GM18505 (cell line): Measurements from ENCODE around the gene KCNK4.

Source experiments
- ATAC-seq: cut with Tn5 transposase; IDR thresholded peaks from one replicate; pipeline ENCODE4 v1.9.1; 2021; ENCODE audit not compliant: unreplicated experiment
- POLR2A ChIP-seq: IDR thresholded peaks from 4 replicates; pipeline ENCODE4 v1.6.1; 2011; ENCODE audit warnings: borderline replicate concordance; ENCODE audit not compliant: insufficient read depth, insufficient read length; ENCODE audit errors: extremely low read depth

Gene KCNK4

GRCh38 chr11:64285885-64286800, 5.0 kb upstream of the KCNK4 start:
- ATAC-seq = no peak
- TF ChIP-seq POLR2A = no peak

GRCh38 chr11:64286801-64287159, 4.3 kb upstream of the KCNK4 start:
- no peak for ATAC-seq
- TF ChIP-seq POLR2A = no peak

GRCh38 chr11:64287676-64288352, 3.3 kb upstream of the KCNK4 start:
- no peak for TF ChIP-seq POLR2A
- no peak for ATAC-seq

- no peak for ATAC-seq
- TF ChIP-seq POLR2A = no peak
Observed at GRCh38 chr11:64288353-64288750, 2.8 kb upstream of the KCNK4 start.

- no peak for TF ChIP-seq POLR2A
- no peak for ATAC-seq
Observed at GRCh38 chr11:64289002-64289564, 2.0 kb upstream of the KCNK4 start.

GRCh38 chr11:64290352-64291261, 495 bp upstream of the KCNK4 start:
- no peak for TF ChIP-seq POLR2A
- ATAC-seq = no peak

GRCh38 chr11:64291752-64292459, 804 bp downstream of the KCNK4 start:
- no peak for TF ChIP-seq POLR2A
- ATAC-seq = no peak

GRCh38 chr11:64292460-64293254, 1.6 kb downstream of the KCNK4 start:
- no peak for TF ChIP-seq POLR2A
- no peak for ATAC-seq

- no peak for TF ChIP-seq POLR2A
- no peak for ATAC-seq
Observed at GRCh38 chr11:64294774-64295173, 3.7 kb downstream of the KCNK4 start.

GRCh38 chr11:64295760-64296159, 4.7 kb downstream of the KCNK4 start:
- no peak for TF ChIP-seq POLR2A
- no peak for ATAC-seq

GRCh38 chr11:64296236-64296635, 5.1 kb downstream of the KCNK4 start:
- TF ChIP-seq POLR2A = no peak
- no peak for ATAC-seq

- TF ChIP-seq POLR2A = no peak
- ATAC-seq = no peak
Observed at GRCh38 chr11:64296830-64297698, 6.0 kb downstream of the KCNK4 start.
